Fibroblast of skin of back (primary cell): ENCODE results near the gene DTYMK.
"Not testable (repeated sequence)": the region's sequence is repeated elsewhere in the genome, so short reads cannot be mapped to it uniquely, and the experiment has no call there.

Experiments used
- DNase-seq: peaks from one replicate; pipeline ENCODE4 v3.0.0-alpha.2; 2013

Gene DTYMK

GRCh38 chr2:241671457-241672240 is 15.0 kb downstream of the DTYMK start:
- DNase-seq: no peak

GRCh38 chr2:241670333-241671110 is 16.1 kb downstream of the DTYMK start:
- no peak for DNase-seq

DNA sequence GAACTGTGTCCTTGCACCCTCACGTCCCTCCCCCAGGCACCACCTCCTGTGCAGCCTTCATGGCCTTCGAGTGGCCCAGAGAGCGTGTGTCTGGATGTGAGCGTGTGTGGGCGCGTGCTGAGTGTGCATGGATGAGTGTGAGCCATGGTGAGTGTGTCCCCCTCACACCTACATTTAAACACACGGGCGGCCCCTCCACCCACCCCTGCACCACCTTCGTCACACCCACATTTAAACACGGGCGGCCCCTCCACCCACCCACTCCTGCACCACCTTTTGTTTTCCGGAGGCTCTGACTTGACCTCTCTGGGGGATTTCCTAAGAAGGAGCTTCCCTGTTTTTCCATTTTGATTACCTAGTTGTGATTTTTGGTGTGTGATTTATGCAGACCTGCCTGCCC is 17.8 kb downstream of the DTYMK start:
- DNase-seq: no peak

DNA sequence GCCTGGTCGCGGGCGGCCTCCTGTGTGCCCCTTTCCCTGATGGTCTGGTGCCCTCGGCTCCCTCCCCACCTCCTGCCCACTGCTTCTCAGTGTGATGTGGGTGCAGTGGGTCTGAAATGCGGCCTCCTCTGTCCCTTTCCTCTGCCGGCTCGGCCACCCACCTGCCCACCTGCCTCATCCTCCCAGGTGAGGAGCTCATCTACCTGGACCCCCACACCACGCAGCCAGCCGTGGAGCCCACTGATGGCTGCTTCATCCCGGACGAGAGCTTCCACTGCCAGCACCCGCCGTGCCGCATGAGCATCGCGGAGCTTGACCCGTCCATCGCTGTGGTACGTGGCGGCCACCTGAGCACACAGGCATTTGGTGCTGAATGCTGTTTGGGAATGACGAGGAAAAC is 18.3 kb downstream of the DTYMK start:
- DNase-seq: no peak

- DNase-seq: no peak
Measured at GRCh38 chr2:241666627-241667400, 19.8 kb downstream of the DTYMK start.

- DNase-seq: no peak
Measured at GRCh38 chr2:241665731-241666440, 20.7 kb downstream of the DTYMK start.

DNA sequence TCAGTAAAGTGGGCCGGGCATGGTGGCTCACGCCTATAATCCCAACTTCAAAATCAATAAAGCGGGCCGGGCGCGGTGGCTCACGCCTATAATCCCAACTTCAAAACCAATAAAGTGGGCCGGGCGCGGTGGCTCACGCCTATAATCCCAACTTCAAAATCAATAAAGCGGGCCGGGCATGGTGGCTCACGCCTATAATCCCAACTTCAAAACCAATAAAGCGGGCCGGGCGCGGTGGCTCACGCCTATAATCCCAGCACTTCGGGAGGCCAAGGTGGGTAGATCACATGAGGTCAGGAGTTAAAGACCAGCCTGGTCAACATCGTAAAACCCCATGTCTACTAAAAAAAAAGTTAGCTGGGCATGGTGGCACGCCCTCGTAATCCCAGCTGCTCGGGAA is 23.9 kb downstream of the DTYMK start:
- not testable (repeated sequence) for DNase-seq

DNA sequence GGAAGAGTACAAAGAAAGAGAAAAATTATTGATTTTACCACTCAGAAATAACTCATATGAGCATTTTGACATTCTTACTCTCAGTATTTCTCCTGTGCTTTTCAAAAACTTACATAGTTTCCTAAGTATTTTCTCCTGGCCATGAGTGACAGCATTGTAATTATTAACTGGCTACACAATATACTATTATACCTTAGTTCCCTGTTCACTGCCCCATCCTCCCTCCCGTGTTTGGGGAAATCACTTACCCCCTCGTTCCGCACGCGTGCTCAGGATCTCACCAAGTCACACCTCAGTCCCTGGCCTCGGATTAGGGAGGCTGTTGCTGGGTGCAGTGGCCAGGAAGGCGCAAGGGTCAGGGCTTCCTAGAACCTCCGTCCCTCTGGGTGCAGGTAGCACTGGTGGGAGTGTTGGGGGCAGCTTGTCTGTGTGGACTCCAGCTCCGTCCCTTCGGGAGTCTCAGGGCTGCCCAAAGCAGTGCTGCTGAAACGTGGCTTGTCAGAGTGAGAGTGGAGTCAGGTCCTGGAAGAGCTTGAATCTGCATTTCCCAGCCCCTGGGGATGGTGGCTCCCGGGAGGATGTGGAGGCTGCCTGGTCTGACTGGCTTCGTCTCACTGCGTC is 25.9 kb downstream of the DTYMK start:
- DNase-seq: no peak

DNA sequence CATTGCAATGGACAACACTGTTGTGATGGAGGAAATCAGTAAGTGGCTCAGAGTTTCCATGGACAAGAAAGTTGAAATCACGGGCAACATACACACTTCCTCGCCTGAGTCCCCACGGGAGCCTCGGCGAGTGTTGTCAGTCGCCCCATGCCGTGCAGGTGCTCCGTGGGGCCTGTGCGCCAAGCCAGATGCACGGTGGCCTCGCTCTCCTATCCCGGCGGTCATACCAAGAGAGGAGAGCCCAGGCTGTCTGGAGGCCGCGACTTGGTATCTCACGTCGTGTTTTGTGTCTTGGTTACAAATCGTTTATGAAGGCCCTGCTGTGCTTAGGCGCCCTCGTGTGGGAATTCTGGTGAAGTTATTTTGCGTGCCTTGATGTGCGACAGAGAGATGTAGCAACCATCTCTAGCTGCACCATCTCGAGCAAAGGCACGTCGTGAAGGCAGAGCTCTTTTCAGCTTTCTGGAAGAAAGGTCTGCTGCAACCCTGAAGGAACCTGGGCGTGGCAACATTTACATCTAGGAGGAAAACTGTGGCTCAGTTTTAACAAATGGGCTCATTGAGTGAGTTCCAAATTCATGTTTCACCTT is 27.4 kb downstream of the DTYMK start:
- DNase-seq: peak; percentile 73

GRCh38 chr2:241658296-241658695 is 28.3 kb downstream of the DTYMK start:
- DNase-seq: no peak

DNA sequence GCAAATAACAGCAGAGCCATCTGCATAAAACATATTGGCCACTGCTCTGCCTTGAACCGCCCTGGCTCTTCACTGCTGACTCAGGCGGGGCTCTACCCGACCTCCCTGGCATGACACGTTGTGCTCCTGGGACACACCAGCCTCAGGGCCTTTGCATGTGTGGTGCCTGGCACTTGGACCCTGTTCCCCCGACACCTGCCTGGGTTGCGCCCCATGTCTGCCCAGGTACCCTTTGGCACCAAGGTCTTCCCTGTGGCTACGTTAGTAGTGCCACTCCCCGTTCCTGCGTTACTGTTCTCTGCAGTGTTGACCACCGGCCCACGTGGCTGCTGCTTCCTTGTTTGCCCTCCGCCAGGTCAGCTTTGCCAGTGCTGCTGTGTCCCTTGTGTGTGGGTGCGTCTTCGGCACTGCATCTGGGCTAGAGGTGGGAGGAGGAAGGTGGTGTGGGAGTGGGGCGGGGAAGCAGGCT is 28.8 kb downstream of the DTYMK start:
- no peak for DNase-seq

- DNase-seq: no peak
Measured at GRCh38 chr2:241656190-241656741, 30.3 kb downstream of the DTYMK start.

GRCh38 chr2:241655516-241656189 is 31.0 kb downstream of the DTYMK start:
- DNase-seq: no peak

DNA sequence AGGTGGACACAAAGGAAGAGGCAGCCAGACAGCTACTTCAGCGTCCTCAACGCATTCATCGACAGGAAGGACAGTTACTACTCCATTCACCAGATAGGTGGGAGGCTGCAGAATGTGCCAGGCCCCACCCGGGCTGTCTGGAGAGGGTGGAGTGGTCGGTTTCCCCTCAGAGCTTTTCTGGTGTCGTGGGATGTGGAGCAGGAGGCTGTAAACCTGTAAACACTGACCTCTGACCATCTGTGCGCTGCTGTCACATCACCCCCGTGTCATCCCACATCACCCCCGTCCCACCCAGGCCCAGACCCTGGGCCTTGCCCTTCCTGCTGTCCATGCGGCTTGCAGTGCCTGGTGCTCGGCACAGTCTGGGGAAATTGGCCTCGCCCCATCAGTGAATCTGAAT is 32.1 kb downstream of the DTYMK start:
- DNase-seq: no peak

- DNase-seq: no peak
Measured at GRCh38 chr2:241653210-241653750, 33.3 kb downstream of the DTYMK start.

DNA sequence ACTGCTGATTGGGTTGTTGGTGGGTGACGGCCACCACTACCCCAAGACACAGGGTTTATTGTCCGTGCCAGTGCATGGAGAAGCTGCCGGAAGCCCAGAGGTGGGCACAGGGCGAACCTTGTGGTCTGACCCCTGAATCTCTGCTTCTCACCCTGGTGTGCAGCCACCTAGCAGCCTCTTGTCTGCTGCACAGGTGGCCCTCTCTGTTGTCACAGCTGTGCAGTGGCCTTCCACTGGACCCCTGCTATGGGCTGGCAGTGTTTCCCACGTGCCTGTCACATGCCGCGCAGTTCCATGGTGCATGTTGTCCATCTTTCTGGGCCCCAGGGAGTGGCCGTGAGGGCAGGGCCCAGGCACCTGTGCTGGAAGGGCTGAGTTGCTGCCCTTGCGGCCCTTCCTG is 33.9 kb downstream of the DTYMK start:
- no peak for DNase-seq

DNA sequence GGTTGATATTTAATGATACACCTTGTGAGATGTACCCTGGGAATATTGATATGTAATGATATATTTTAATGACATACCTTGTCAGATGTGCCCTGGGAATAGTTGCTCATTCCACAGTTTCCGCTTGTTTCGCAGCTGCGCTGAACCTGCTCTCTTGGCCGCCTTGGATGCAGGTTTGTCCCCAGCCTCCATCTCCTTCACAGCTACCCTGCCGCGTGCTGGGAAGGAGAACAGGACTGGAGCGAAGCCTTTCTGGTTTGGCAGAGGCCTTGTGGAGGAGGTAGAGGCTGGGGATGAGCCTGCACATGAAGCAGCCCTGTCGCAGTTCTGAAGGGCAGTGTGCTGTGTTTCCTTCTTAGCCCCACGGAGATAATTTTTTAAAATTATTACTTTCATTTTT is 34.5 kb downstream of the DTYMK start:
- no peak for DNase-seq

GRCh38 chr2:241649927-241650326 is 36.7 kb downstream of the DTYMK start:
- no peak for DNase-seq

GRCh38 chr2:241649404-241649803 is 37.2 kb downstream of the DTYMK start:
- DNase-seq: no peak

GRCh38 chr2:241648453-241648852 is 38.2 kb downstream of the DTYMK start:
- DNase-seq: no peak
